K562 (cell line): ENCODE results near the gene CENPC. TPM values are rescaled to one million over a fixed set of nuclear protein-coding genes. Genes with fewer than 3 reads are reported as not detected.
A peak's percentile ranks its signal among the peaks of the same experiment; 100 is the strongest.
"Not testable (repeated sequence)": the region's sequence is repeated elsewhere in the genome, so short reads cannot be mapped to it uniquely, and the experiment has no call there.

Experiments used
- ARID1B ChIP-seq: fragments of 450-650 bp; IDR thresholded peaks from 2 replicates; pipeline ENCODE4 v1.6.1; 2016; ENCODE audit warnings: antibody characterized with exemption, mild to moderate bottlenecking, inconsistent platforms
- ARNT ChIP-seq, 2 experiments: fragments of 450-650 bp; IDR thresholded peaks; 2 replicates each; pipeline ENCODE4 v1.6.1; 2016; ENCODE audit warnings: mild to moderate bottlenecking in 1 of 2
- BCOR ChIP-seq: fragments of 450-650 bp; IDR thresholded peaks from 2 replicates; pipeline ENCODE4 v1.6.1; 2016
- CCNT2 ChIP-seq: IDR thresholded peaks from 2 replicates; pipeline ENCODE4 v1.6.1; 2011; ENCODE audit warnings: borderline replicate concordance, low read depth, mild to moderate bottlenecking, moderate library complexity, mixed read lengths, low read length; ENCODE audit not compliant: insufficient read length; ENCODE audit errors: extremely low read depth
- CTBP1 ChIP-seq: fragments of 450-650 bp; IDR thresholded peaks from 2 replicates; pipeline ENCODE4 v1.6.1; 2016; ENCODE audit warnings: borderline replicate concordance
- CXXC5 ChIP-seq: fragments of 250-450 bp; sonication (Bioruptor Pico); IDR thresholded peaks from 2 replicates; pipeline ENCODE4 v1.8.0; 2022; ENCODE audit warnings: inconsistent platforms, mild to moderate bottlenecking, moderate library complexity
- EHMT2 ChIP-seq: fragments of 450-650 bp; IDR thresholded peaks from 2 replicates; pipeline ENCODE4 v1.6.1; 2018; ENCODE audit warnings: antibody characterized with exemption
- GATA2 ChIP-seq: sonication (generic); formaldehyde crosslinking; IDR thresholded peaks from 2 replicates; pipeline ENCODE4 v1.4.0; 2020; ENCODE audit warnings: mild to moderate bottlenecking, missing genetic modification reagents
- GATAD2A ChIP-seq: fragments of 450-650 bp; IDR thresholded peaks from 2 replicates; pipeline ENCODE4 v1.6.1; 2017
- GATAD2B ChIP-seq: fragments of 450-650 bp; IDR thresholded peaks from 2 replicates; pipeline ENCODE4 v1.6.1; 2017; ENCODE audit warnings: mild to moderate bottlenecking, borderline replicate concordance
- JUND ChIP-seq, 2 experiments: IDR thresholded peaks; 2 replicates in 1 of 2; 3 replicates in 1 of 2; pipeline ENCODE4 v1.6.1; 2011; ENCODE audit warnings: borderline replicate concordance in 2 of 2, low read depth in 2 of 2, low read length in 2 of 2, improper control_type of control experiment in 1 of 2, missing biosample characterization in 1 of 2, missing genetic modification characterization in 1 of 2, missing genetic modification reagents in 1 of 2
- LCOR ChIP-seq: sonication (generic); formaldehyde crosslinking; IDR thresholded peaks from 2 replicates; pipeline ENCODE4 v1.8.0; 2022; ENCODE audit warnings: mild to moderate bottlenecking, missing genetic modification reagents
- LEF1 ChIP-seq: fragments of 450-650 bp; IDR thresholded peaks from 2 replicates; pipeline ENCODE4 v1.6.1; 2016; ENCODE audit warnings: mild to moderate bottlenecking
- MTA3 ChIP-seq: fragments of 450-650 bp; formaldehyde crosslinking; IDR thresholded peaks from 2 replicates; pipeline ENCODE4 v1.6.1; 2017; ENCODE audit warnings: mild to moderate bottlenecking, borderline replicate concordance
- NRF1 ChIP-seq, 2 experiments: fragments of 450-650 bp; IDR thresholded peaks in 1 of 2; conservative IDR thresholded peaks in 1 of 2; 2 replicates each; pipeline ENCODE4 v1.6.1; 2014; ENCODE audit warnings: mild to moderate bottlenecking in 2 of 2
- POLR2AphosphoS5 ChIP-seq: IDR thresholded peaks from 2 replicates; pipeline ENCODE4 v1.6.1; 2011; ENCODE audit warnings: mild to moderate bottlenecking, low read depth, low read length, moderate library complexity; ENCODE audit not compliant: control insufficient read depth, insufficient read depth
- TBL1XR1 ChIP-seq, 2 experiments: IDR thresholded peaks; 2 replicates each; pipeline ENCODE4 v1.6.1; 2012; ENCODE audit warnings: improper control_type of control experiment in 2 of 2, low read length in 2 of 2, mild to moderate bottlenecking in 1 of 2
- polyA plus RNA-seq, 8 experiments: library from polyadenylated mRNA; depleted of rRNA in 4 of 8; stranded (reverse) in 5 of 8; unstranded in 3 of 8; fragments of >200 nt; fragmentation: Nextera tagmentation in 2 of 8; fragmentation: Illumina TruSeq in 1 of 8; extraction: Ambion mirVana in 2 of 8; extraction: Trizol in 1 of 8; gene quantifications; 2 replicates each; pipeline versions ENCODE4 v1.2.1 to v1.2.3, GENCODE V29; 2011 to 2014; ENCODE audit warnings: inconsistent platforms in 1 of 8, missing spikeins in 1 of 8
- total RNA-seq, 7 experiments: library from RNA; depleted of rRNA in 6 of 7; stranded (reverse); fragments of >200 nt in 6 of 7; fragmentation: Illumina TruSeq in 2 of 7; extraction: Trizol in 2 of 7; gene quantifications; 2 replicates each; pipeline versions ENCODE4 v1.2.1 to v1.2.3, GENCODE V29; 2011 to 2021; ENCODE audit warnings: low replicate concordance in 1 of 7
- TF ChIP-seq, protein P1 (sequence below), 3 experiments: fragments of 200-800 bp in 1 of 3; fragments of 250-450 bp in 1 of 3; fragments of 450-650 bp in 1 of 3; sonication (Bioruptor Pico) in 1 of 3; sonication (Bioruptor generic) in 1 of 3; formaldehyde crosslinking in 1 of 3; IDR thresholded peaks; 2 replicates each; pipeline versions ENCODE4 v1.6.1 to v1.8.0; 2016 to 2022; ENCODE audit warnings: mild to moderate bottlenecking in 2 of 3, missing genetic modification characterization in 2 of 3, missing compliant biosample characterization in 1 of 3, moderate library complexity in 1 of 3
- TF ChIP-seq, protein P2 (sequence below): fragments of 450-650 bp; formaldehyde crosslinking; IDR thresholded peaks from 2 replicates; pipeline ENCODE4 v1.4.0; 2022; ENCODE audit warnings: missing genetic modification characterization
- TF ChIP-seq, protein P3 (sequence below): fragments of 450-650 bp; IDR thresholded peaks from 2 replicates; pipeline ENCODE4 v1.6.1; 2016

Gene CENPC
- total and polyA plus RNA-seq, 9 of the 15 experiments (the other 6 are each of a cell fraction or from before 2014, with no cell fraction given): 18.1 to 48.5 (median 30.8) TPM

DNA sequence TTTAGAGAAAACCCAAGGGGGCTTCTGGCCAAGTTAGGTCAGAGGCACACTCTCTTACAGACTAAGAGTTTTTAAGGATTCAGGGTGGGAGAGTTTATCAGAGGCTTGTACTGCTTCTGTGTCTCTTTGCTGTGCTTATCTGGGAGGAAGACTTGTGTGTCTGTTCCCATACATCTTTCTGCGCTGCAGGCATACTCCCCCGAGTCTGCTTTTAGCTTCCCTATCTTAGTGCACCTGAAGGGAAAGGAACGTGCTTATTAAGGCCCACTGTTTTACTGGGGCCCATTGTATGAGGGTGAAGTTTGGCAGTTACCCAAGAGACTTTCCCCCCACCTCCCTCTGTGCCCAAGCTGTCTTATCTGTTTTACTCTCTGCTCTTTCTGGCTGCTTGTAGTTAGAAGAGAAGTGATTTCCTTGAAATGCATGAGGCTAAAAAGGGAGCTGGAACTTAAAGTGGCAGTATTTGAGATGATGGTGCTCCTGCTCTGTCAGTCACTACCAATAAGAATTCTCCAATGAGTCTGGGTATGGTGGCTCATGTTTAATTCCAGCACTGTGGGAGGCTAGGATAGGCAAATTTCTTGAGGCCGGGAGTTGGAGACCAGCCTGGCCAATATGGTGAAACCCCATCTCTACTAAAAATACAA lies 7.0 kb upstream of the CENPC start (continued):
- peak; percentile 16 for TF ChIP-seq CCNT2
- TF ChIP-seq NRF1 (conservative IDR thresholded peaks at IDR 0.05 in 1 of 2, IDR thresholded peaks at IDR 0.05 in 1 of 2): 0 out of 4 replicates have a peak, but pooled peaks have one; percentile 12 to 14
- TF ChIP-seq MTA3: peak; percentile 79; the same call in 1 of the 2 replicates
- TF ChIP-seq POLR2AphosphoS5: peak; percentile 86
- TF ChIP-seq CTBP1: peak; percentile 87
- peak; percentile 73 for TF ChIP-seq CXXC5 (CRISPR knock-in tag)
- peak; percentile 96 for TF ChIP-seq ARID1B
- TF ChIP-seq, protein P1, sequence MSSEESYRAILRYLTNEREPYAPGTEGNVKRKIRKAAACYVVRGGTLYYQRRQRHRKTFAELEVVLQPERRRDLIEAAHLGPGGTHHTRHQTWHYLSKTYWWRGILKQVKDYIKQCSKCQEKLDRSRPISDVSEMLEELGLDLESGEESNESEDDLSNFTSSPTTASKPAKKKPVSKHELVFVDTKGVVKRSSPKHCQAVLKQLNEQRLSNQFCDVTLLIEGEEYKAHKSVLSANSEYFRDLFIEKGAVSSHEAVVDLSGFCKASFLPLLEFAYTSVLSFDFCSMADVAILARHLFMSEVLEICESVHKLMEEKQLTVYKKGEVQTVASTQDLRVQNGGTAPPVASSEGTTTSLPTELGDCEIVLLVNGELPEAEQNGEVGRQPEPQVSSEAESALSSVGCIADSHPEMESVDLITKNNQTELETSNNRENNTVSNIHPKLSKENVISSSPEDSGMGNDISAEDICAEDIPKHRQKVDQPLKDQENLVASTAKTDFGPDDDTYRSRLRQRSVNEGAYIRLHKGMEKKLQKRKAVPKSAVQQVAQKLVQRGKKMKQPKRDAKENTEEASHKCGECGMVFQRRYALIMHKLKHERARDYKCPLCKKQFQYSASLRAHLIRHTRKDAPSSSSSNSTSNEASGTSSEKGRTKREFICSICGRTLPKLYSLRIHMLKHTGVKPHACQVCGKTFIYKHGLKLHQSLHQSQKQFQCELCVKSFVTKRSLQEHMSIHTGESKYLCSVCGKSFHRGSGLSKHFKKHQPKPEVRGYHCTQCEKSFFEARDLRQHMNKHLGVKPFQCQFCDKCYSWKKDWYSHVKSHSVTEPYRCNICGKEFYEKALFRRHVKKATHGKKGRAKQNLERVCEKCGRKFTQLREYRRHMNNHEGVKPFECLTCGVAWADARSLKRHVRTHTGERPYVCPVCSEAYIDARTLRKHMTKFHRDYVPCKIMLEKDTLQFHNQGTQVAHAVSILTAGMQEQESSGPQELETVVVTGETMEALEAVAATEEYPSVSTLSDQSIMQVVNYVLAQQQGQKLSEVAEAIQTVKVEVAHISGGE (CRISPR knock-in tag; IDR thresholded peaks at IDR 0.05): peak in 1 of 3 experiments; percentile 53; a peak in 1 of 6 replicates
- TF ChIP-seq LCOR (CRISPR knock-in tag): 0 out of 2 replicates have a peak, but pooled peaks have one; percentile 70
- peak; percentile 86 for TF ChIP-seq LEF1
- not testable (repeated sequence) for TF ChIP-seq JUND (IDR thresholded peaks at IDR 0.05; ENCODE audit: borderline replicate concordance, low read depth, low read length)
- TF ChIP-seq JUND (tag; IDR thresholded peaks at IDR 0.05; ENCODE audit: borderline replicate concordance, low read depth, low read length): 0 out of 3 replicates have a peak, but pooled peaks have one; percentile 24
- TF ChIP-seq BCOR: peak; percentile 95
- peak; percentile 50 to 84; a peak in 3 of 4 replicates for TF ChIP-seq TBL1XR1 (IDR thresholded peaks at IDR 0.05; ENCODE audit: low read length in 2 of 2)
- TF ChIP-seq ARNT (IDR thresholded peaks at IDR 0.05): peak; percentile 78 to 98; a peak in 3 of 4 replicates
- TF ChIP-seq GATAD2B: peak; percentile 72
- TF ChIP-seq, protein P2, sequence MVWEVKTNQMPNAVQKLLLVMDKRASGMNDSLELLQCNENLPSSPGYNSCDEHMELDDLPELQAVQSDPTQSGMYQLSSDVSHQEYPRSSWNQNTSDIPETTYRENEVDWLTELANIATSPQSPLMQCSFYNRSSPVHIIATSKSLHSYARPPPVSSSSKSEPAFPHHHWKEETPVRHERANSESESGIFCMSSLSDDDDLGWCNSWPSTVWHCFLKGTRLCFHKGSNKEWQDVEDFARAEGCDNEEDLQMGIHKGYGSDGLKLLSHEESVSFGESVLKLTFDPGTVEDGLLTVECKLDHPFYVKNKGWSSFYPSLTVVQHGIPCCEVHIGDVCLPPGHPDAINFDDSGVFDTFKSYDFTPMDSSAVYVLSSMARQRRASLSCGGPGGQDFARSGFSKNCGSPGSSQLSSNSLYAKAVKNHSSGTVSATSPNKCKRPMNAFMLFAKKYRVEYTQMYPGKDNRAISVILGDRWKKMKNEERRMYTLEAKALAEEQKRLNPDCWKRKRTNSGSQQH (CRISPR knock-in tag): peak; percentile 24; the same call in 1 of the 2 replicates
- TF ChIP-seq, protein P3, sequence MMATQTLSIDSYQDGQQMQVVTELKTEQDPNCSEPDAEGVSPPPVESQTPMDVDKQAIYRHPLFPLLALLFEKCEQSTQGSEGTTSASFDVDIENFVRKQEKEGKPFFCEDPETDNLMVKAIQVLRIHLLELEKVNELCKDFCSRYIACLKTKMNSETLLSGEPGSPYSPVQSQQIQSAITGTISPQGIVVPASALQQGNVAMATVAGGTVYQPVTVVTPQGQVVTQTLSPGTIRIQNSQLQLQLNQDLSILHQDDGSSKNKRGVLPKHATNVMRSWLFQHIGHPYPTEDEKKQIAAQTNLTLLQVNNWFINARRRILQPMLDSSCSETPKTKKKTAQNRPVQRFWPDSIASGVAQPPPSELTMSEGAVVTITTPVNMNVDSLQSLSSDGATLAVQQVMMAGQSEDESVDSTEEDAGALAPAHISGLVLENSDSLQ: peak; percentile 60
- TF ChIP-seq EHMT2: peak; percentile 22; the same call in 1 of the 2 replicates
- TF ChIP-seq GATA2: peak; percentile 92
- TF ChIP-seq GATAD2A: peak; percentile 80; the same call in 1 of the 2 replicates
- TF ChIP-seq, all 486 proteins: peak for 82; not testable (repeated sequence) for 404
